B cell (primary cell): Measurements from ENCODE around the gene DFFA. TPM values are rescaled to one million over a fixed set of nuclear protein-coding genes. Genes with fewer than 3 reads are reported as not detected.

ENCODE experiments used
- ATAC-seq: fragments of 200-7000 bp; cut with Tn5 transposase; one replicate; pipeline ENCODE4 v1.10.0; 2021; ENCODE audit warnings: low read depth, mild to moderate bottlenecking, moderate number of reproducible peaks, moderate library complexity
- CTCF ChIA-PET: fragments of 350-600 bp; sonication (Branson Sonifier 250); formaldehyde crosslinking; loops from one replicate; lab custom pipeline; 2021; ENCODE audit warnings: antibody characterized with exemption, inconsistent platforms; lab: Charles Lee
- POLR2A ChIA-PET: fragments of 350-600 bp; sonication (Branson Sonifier 250); formaldehyde crosslinking; loops from one replicate; lab custom pipeline; 2021; ENCODE audit warnings: antibody characterized with exemption; lab: Charles Lee
- DNase-seq: peaks from one replicate; pipeline ENCODE4 v3.0.0; 2013
- H2AFZ ChIP-seq: 2 replicates; pipeline ENCODE4 v1.6.1; 2012; ENCODE audit warnings: mild to moderate bottlenecking, low read depth, low read length; ENCODE audit not compliant: insufficient read depth, poor library complexity, severe bottlenecking
- H3K27ac ChIP-seq, 2 donors: 1 replicate in 1 of 2; 2 replicates in 1 of 2; pipeline ENCODE4 v1.5.1; 2012 to 2013; ENCODE audit warnings: low read length in 2 of 2, mild to moderate bottlenecking in 2 of 2, moderate library complexity in 1 of 2
- H3K27me3 ChIP-seq, 4 experiments: fragments of 200-600 bp in 1 of 4; sonication (generic) in 1 of 4; replicated peaks in 1 of 4; 1 replicate in 2 of 4; 2 replicates in 2 of 4; pipeline versions ENCODE4 v1.6.1 to v1.7.0; 2013 to 2016; ENCODE audit warnings: low read length in 3 of 4, mild to moderate bottlenecking in 2 of 4, mixed read lengths in 1 of 4, moderate library complexity in 1 of 4; ENCODE audit not compliant: insufficient read depth in 4 of 4, control insufficient read depth in 3 of 4; ENCODE audit errors: control extremely low read depth in 1 of 4
- H3K36me3 ChIP-seq, 2 experiments: replicated peaks in 1 of 2; 1 replicate in 1 of 2; 2 replicates in 1 of 2; pipeline versions ENCODE4 v1.6.1 to v1.7.1; 2013; ENCODE audit warnings: low read length in 1 of 2; ENCODE audit not compliant: insufficient read depth in 2 of 2, control insufficient read depth in 1 of 2; ENCODE audit errors: control extremely low read depth in 1 of 2, extremely low read depth in 1 of 2
- H3K4me1 ChIP-seq, 2 donors: fragments of 200-600 bp in 1 of 2; sonication (generic) in 1 of 2; 1 replicate in 1 of 2; 2 replicates in 1 of 2; pipeline versions ENCODE4 v1.5.1 to v1.6.1; 2013 to 2017; ENCODE audit warnings: low read length in 2 of 2; ENCODE audit not compliant: control insufficient read depth in 2 of 2, insufficient read depth in 2 of 2
- H3K4me2 ChIP-seq: replicated peaks from 2 replicates; pipeline ENCODE3; 2012; ENCODE audit warnings: mild to moderate bottlenecking, low read depth, low read length; ENCODE audit not compliant: poor library complexity, severe bottlenecking
- H3K4me3 ChIP-seq, 5 experiments: fragments of 200-600 bp in 1 of 5; sonication (generic) in 1 of 5; 1 replicate in 3 of 5; 2 replicates in 2 of 5; pipeline versions ENCODE4 v1.5.1 to v1.7.0; 2011 to 2016; ENCODE audit warnings: low read length in 4 of 5, mild to moderate bottlenecking in 4 of 5, low read depth in 2 of 5, control low read depth in 1 of 5, moderate library complexity in 1 of 5; ENCODE audit not compliant: insufficient read depth in 1 of 5; ENCODE audit errors: control extremely low read depth in 1 of 5, extremely low read depth in 1 of 5
- H3K79me2 ChIP-seq: fragments of 200-600 bp; sonication (generic); one replicate; pipeline ENCODE4 v1.6.0; 2016; ENCODE audit warnings: low read length; ENCODE audit not compliant: control insufficient read depth, insufficient read depth
- H3K9ac ChIP-seq: fragments of 200-600 bp; sonication (generic); 2 replicates; pipeline ENCODE4 v1.6.1; 2017; ENCODE audit warnings: mild to moderate bottlenecking, low read length, moderate library complexity
- H3K9me3 ChIP-seq, 3 donors: one replicate each; pipeline versions ENCODE4 v1.6.1 to v1.7.1; 2013; ENCODE audit warnings: low read length in 2 of 3; ENCODE audit not compliant: control insufficient read depth in 2 of 3, insufficient read depth in 1 of 3; ENCODE audit errors: control extremely low read depth in 1 of 3
- H4K20me1 ChIP-seq: 2 replicates; pipeline ENCODE4 v1.6.0; 2012; ENCODE audit warnings: mild to moderate bottlenecking, low read length; ENCODE audit not compliant: insufficient read depth, control insufficient read depth, poor library complexity, severe bottlenecking
- H3K27ac Mint-ChIP-seq: one replicate; pipeline ENCODE4 v1.8.0; 2021; ENCODE audit warnings: mixed read lengths
- H3K27me3 Mint-ChIP-seq: one replicate; pipeline ENCODE4 v1.8.0; 2021; ENCODE audit warnings: mixed read lengths
- H3K4me1 Mint-ChIP-seq: one replicate; pipeline ENCODE4 v1.8.0; 2021; ENCODE audit warnings: mixed read lengths
- H3K4me3 Mint-ChIP-seq: one replicate; pipeline ENCODE4 v1.8.0; 2021; ENCODE audit warnings: mixed read lengths
- H3K9me3 Mint-ChIP-seq: one replicate; pipeline ENCODE4 v1.8.0; 2022; ENCODE audit warnings: mixed read lengths; ENCODE audit not compliant: insufficient read depth
- CTCF ChIP-seq: fragments of 200-600 bp; IDR thresholded peaks from one replicate; pipeline ENCODE4 v1.8.0; 2022; ENCODE audit warnings: antibody characterized with exemption, mild to moderate bottlenecking
- EZH2 ChIP-seq: IDR thresholded peaks from 2 replicates; pipeline ENCODE4 v1.6.1; 2012; ENCODE audit warnings: borderline replicate concordance, low read depth, mild to moderate bottlenecking, moderate library complexity, low read length; ENCODE audit not compliant: insufficient read depth, poor library complexity, severe bottlenecking
- WGBS: methylation state at CpG from one replicate; pipeline ENCODE4 v1.1.5; 2013; ENCODE audit warnings: missing lambda C conversion rate; ENCODE audit not compliant: insufficient coverage; 5-methylcytosine and 5-hydroxymethylcytosine counted together
- intact Hi-C: fragments of 100-400 bp; cut with micrococcal nuclease; formaldehyde crosslinking; loops from one replicate; pipeline ENCODE4 v1.10.0; 2022
- polyA plus RNA-seq: library from polyadenylated mRNA; depleted of rRNA; stranded (reverse); fragments of >200 nt; gene quantifications from 2 replicates; pipeline ENCODE4 v1.2.3, GENCODE V29; 2012
- total RNA-seq, 2 donors: library from RNA; stranded (reverse); fragments of 120-200 nt in 1 of 2; gene quantifications; 1 replicate in 1 of 2; 2 replicates in 1 of 2; pipeline versions ENCODE4 v1.2.3 to v1.2.4, GENCODE V29; 2013 to 2022

Gene DFFA
- total and polyA plus RNA-seq, 2 donors (not counting 1 experiment from before 2014, with no cell fraction given): 12.0 to 30.7 TPM

GRCh38 chr1:10520497-10520896 lies 48.2 kb upstream of the DFFA start:
- TF ChIP-seq EZH2: no peak
- no peak for TF ChIP-seq CTCF
- H2AFZ ChIP-seq: no peak overlapping the region
- no peaks in the 10 kb centered on the region for H3K27me3 Mint-ChIP-seq
- no peaks in the 10 kb centered on the region for H3K9me3 ChIP-seq
- H3K79me2 ChIP-seq: peaks cover 64% of the 10 kb centered on the region
- ChIA-PET CTCF (interaction anchor here (1.6 to 2.0 kb wide), 2 partner anchors 14 to 25 kb away, joined by 5 to 6 read pairs; no protein-coding TSS in a partner anchor), POLR2A (interaction anchor here (0.6 kb wide), 1 partner anchor 47 kb away, joined by 5 read pairs; no protein-coding TSS in a partner anchor)
- no peak overlapping the region for H3K4me2 ChIP-seq
- H3K27ac ChIP-seq: no peak overlapping the region
- ATAC-seq (no peak), DNase-seq (no peak)
- no peak overlapping the region for H3K4me3 ChIP-seq
- no peak overlapping the region for H3K27ac Mint-ChIP-seq
- H4K20me1 ChIP-seq: peaks cover 48% of the 10 kb centered on the region
- intact Hi-C loops: no loop called here
- H3K4me3 Mint-ChIP-seq: no peak overlapping the region
- peaks cover 2 to 4% of the 10 kb centered on the region in 2 donors for H3K4me1 ChIP-seq
- WGBS: 100% methylated on average over 3 of the region's 6 CpGs
- peaks cover 0 to 16% of the 10 kb centered on the region in 2 experiments for H3K36me3 ChIP-seq
- no peaks in the 10 kb centered on the region for H3K27me3 ChIP-seq
- H3K9ac ChIP-seq: no peak overlapping the region
- H3K4me1 Mint-ChIP-seq: peaks cover 16% of the 10 kb centered on the region
- no peaks in the 10 kb centered on the region for H3K9me3 Mint-ChIP-seq

DNA sequence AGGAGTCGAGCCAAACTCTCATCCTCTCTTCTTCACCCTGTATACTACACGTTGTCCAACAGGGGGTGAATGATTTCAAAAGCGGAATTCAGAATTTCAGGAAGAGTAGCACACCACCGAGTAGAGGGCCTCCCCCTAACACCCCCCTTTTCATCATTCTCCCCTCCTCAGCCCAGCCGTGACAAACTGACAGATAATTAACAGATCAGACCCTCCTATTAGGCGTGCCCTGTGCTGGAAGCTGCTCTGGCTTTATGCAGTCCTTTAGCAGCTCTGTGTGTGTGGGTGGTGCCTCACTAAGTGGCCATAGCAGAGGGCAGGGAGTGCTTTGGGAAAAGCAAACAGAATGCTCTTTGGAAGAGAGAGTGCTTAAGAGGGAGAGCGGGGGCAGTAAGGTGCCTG lies 46.7 kb upstream of the DFFA start:
- ATAC-seq: no peak
- Histone ChIP-seq H3K27ac (no peak overlapping the region), H3K27me3 (no peaks in the 10 kb centered on the region), H3K36me3 (peaks cover 0 to 13% of the 10 kb centered on the region in 2 experiments), H3K9ac (no peak overlapping the region), H3K79me2 (peaks cover 71% of the 10 kb centered on the region), H3K4me2 (no peak overlapping the region), H3K9me3 (no peaks in the 10 kb centered on the region), H2AFZ (no peak overlapping the region), H3K4me3 (no peak overlapping the region), H3K4me1 (peaks cover 4 to 7% of the 10 kb centered on the region in 2 donors), H4K20me1 (peaks cover 63% of the 10 kb centered on the region)
- no peak for DNase-seq
- Mint-ChIP-seq H3K4me3 (no peak overlapping the region), H3K4me1 (peaks cover 24% of the 10 kb centered on the region), H3K27me3 (no peaks in the 10 kb centered on the region), H3K27ac (no peak overlapping the region), H3K9me3 (no peaks in the 10 kb centered on the region)
- TF ChIP-seq CTCF (no peak), EZH2 (no peak)
- POLR2A ChIA-PET: no interaction called here
- CTCF ChIA-PET: interaction anchor here (1.6 to 2.0 kb wide), 2 partner anchors 12 to 24 kb away, joined by 5 to 6 read pairs; no protein-coding TSS in a partner anchor
- intact Hi-C loops: no loop called here
- WGBS: 100% methylated on average over 1 of the region's 7 CpGs
